K562 (cell line): Measurements from ENCODE around the gene CLCN4. TPM values are rescaled to one million over a fixed set of nuclear protein-coding genes. Genes with fewer than 3 reads are reported as not detected.
A peak's percentile ranks its signal among the peaks of the same experiment; 100 is the strongest.

Experiments used
- CTCFL ChIP-seq: IDR thresholded peaks from 2 replicates; pipeline ENCODE4 v1.6.1; 2011; ENCODE audit warnings: borderline replicate concordance, low read depth, mild to moderate bottlenecking, moderate library complexity, low read length; ENCODE audit not compliant: insufficient read depth, poor library complexity, severe bottlenecking
- KLF6 ChIP-seq: fragments of 250-450 bp; sonication (Bioruptor Pico); IDR thresholded peaks from 2 replicates; pipeline ENCODE4 v1.4.0; 2020; ENCODE audit warnings: mild to moderate bottlenecking, moderate library complexity, borderline replicate concordance
- SMARCA5 ChIP-seq: fragments of 450-650 bp; IDR thresholded peaks from 2 replicates; pipeline ENCODE4 v1.6.1; 2016
- STAT6 ChIP-seq: sonication (generic); formaldehyde crosslinking; IDR thresholded peaks from 2 replicates; pipeline ENCODE4 v1.8.1; 2023; ENCODE audit warnings: mild to moderate bottlenecking, missing genetic modification reagents
- TRIM28 ChIP-seq: fragments of 450-650 bp; IDR thresholded peaks from 2 replicates; pipeline ENCODE4 v1.6.1; 2017
- ZNF318 ChIP-seq, 2 experiments: fragments of 450-650 bp; IDR thresholded peaks; 2 replicates each; pipeline ENCODE4 v1.6.1; 2016; ENCODE audit warnings: mild to moderate bottlenecking in 2 of 2, borderline replicate concordance in 1 of 2, low read depth in 1 of 2, moderate library complexity in 1 of 2
- polyA plus RNA-seq, 8 experiments: library from polyadenylated mRNA; depleted of rRNA in 4 of 8; stranded (reverse) in 5 of 8; unstranded in 3 of 8; fragments of >200 nt; fragmentation: Nextera tagmentation in 2 of 8; fragmentation: Illumina TruSeq in 1 of 8; extraction: Ambion mirVana in 2 of 8; extraction: Trizol in 1 of 8; gene quantifications; 2 replicates each; pipeline versions ENCODE4 v1.2.1 to v1.2.3, GENCODE V29; 2011 to 2014; ENCODE audit warnings: inconsistent platforms in 1 of 8, missing spikeins in 1 of 8
- total RNA-seq, 7 experiments: library from RNA; depleted of rRNA in 6 of 7; stranded (reverse); fragments of >200 nt in 6 of 7; fragmentation: Illumina TruSeq in 2 of 7; extraction: Trizol in 2 of 7; gene quantifications; 2 replicates each; pipeline versions ENCODE4 v1.2.1 to v1.2.3, GENCODE V29; 2011 to 2021; ENCODE audit warnings: low replicate concordance in 1 of 7
- TF ChIP-seq, protein P1 (sequence below): sonication (generic); formaldehyde crosslinking; IDR thresholded peaks from 2 replicates; pipeline ENCODE4 v1.9.0; 2022; ENCODE audit warnings: mild to moderate bottlenecking, missing genetic modification reagents

CLCN4 gene
- total and polyA plus RNA-seq, 9 of the 15 experiments (the other 6 are each of a cell fraction or from before 2014, with no cell fraction given), result 0.03 to 0.24 (median 0.10) TPM; not detected in 1

DNA sequence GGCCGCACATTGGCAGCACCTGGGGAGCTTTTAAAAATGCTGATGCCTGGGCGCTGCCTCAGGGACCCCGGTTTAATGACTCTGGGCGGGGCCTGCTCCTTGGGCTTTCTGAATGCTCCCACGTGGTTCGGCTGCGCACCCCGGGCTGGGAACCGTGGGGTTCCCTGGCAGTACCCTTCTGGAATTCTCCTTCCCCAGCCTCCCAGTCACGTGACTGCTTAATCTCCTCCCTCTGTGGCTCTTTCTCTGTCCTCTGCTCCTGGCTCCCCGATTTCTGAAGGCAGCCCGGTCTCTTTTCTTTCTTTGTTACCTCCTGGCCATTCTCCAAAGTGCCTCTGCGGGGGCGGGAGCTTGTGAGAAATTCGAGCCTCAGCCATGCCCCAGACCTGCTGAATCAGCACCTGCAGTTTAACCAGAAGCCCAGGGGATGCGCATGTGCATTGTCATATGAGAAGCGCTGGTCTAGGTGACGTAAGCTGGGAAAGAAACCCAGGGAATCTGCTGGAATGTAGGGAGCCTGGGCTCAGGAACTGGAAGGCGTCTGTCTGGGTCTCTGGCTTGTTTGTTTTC lies 16.6 kb downstream of the CLCN4 start (continued):
- TF ChIP-seq ZNF318 (IDR thresholded peaks at IDR 0.05; ENCODE audit: borderline replicate concordance in 1 of 2, low read depth in 1 of 2) (no peak), CTCFL (no peak), KLF6 (no peak), SMARCA5 (no peak), TRIM28 (no peak), STAT6 (CRISPR knock-in tag) (no peak)
- TF ChIP-seq, protein P1, sequence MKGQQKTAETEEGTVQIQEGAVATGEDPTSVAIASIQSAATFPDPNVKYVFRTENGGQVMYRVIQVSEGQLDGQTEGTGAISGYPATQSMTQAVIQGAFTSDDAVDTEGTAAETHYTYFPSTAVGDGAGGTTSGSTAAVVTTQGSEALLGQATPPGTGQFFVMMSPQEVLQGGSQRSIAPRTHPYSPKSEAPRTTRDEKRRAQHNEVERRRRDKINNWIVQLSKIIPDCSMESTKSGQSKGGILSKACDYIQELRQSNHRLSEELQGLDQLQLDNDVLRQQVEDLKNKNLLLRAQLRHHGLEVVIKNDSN (CRISPR knock-in tag), result peak; percentile 65
